Measurements from ENCODE around the gene ANO2.
A peak's percentile ranks its signal among the peaks of the same experiment; 100 is the strongest.

Gene ANO2

GRCh38 chr12:5556946-5557673 lies 387.9 kb downstream of the ANO2 start:
- no peak for TF ChIP-seq REST (IDR thresholded peaks at IDR 0.05; ENCODE audit: insufficient read depth in 1 of 2, low read depth in 2 of 2, low read length in 2 of 2)
- no peak for TF ChIP-seq POLR2AphosphoS5 (IDR thresholded peaks at IDR 0.05; ENCODE audit: low read depth, low read length)
- no peak for TF ChIP-seq SIN3A (IDR thresholded peaks at IDR 0.05; ENCODE audit: borderline replicate concordance, insufficient read depth, low read length)
- TF ChIP-seq FOXP2 (optimal IDR thresholded peaks at IDR 0.05; ENCODE audit: borderline replicate concordance, extremely low read depth, extremely low read length, insufficient read depth) = no peak
- TF ChIP-seq TAF1 (IDR thresholded peaks at IDR 0.05; ENCODE audit: borderline replicate concordance, insufficient read depth, low read length) = no peak

GRCh38 chr12:5556033-5556614 lies 388.9 kb downstream of the ANO2 start:
- no peak for TF ChIP-seq POLR2AphosphoS5 (IDR thresholded peaks at IDR 0.05; ENCODE audit: low read depth, low read length)
- no peak for TF ChIP-seq REST (IDR thresholded peaks at IDR 0.05; ENCODE audit: insufficient read depth in 1 of 2, low read depth in 2 of 2, low read length in 2 of 2)
- TF ChIP-seq SIN3A (IDR thresholded peaks at IDR 0.05; ENCODE audit: borderline replicate concordance, insufficient read depth, low read length) = no peak
- TF ChIP-seq TAF1 (IDR thresholded peaks at IDR 0.05; ENCODE audit: borderline replicate concordance, insufficient read depth, low read length) = no peak
- TF ChIP-seq FOXP2 (optimal IDR thresholded peaks at IDR 0.05; ENCODE audit: borderline replicate concordance, extremely low read depth, extremely low read length, insufficient read depth) = no peak

- TF ChIP-seq TAF1 (IDR thresholded peaks at IDR 0.05; ENCODE audit: borderline replicate concordance, insufficient read depth, low read length) = no peak
- TF ChIP-seq POLR2AphosphoS5 (IDR thresholded peaks at IDR 0.05; ENCODE audit: low read depth, low read length) = no peak
- no peak for TF ChIP-seq SIN3A (IDR thresholded peaks at IDR 0.05; ENCODE audit: borderline replicate concordance, insufficient read depth, low read length)
- 0 out of 4 replicates have a peak, but pooled peaks of 1 of the 2 experiments have one; percentile 12 for TF ChIP-seq REST (IDR thresholded peaks at IDR 0.05; ENCODE audit: insufficient read depth in 1 of 2, low read depth in 2 of 2, low read length in 2 of 2)
- no peak for TF ChIP-seq FOXP2 (optimal IDR thresholded peaks at IDR 0.05; ENCODE audit: borderline replicate concordance, extremely low read depth, extremely low read length, insufficient read depth)
These were observed 390.3 kb downstream of the ANO2 start for GRCh38 chr12:5554711-5555110.

- TF ChIP-seq SIN3A (IDR thresholded peaks at IDR 0.05; ENCODE audit: borderline replicate concordance, insufficient read depth, low read length) (no peak), TAF1 (IDR thresholded peaks at IDR 0.05; ENCODE audit: borderline replicate concordance, insufficient read depth, low read length) (no peak), REST (IDR thresholded peaks at IDR 0.05; ENCODE audit: insufficient read depth in 1 of 2, low read depth in 2 of 2, low read length in 2 of 2) (no peak)
These were observed 396.0 kb downstream of the ANO2 start for GRCh38 chr12:5549011-5549410.
